ENCODE results near the gene SPRN. TPM values are rescaled to one million over a fixed set of nuclear protein-coding genes. Genes with fewer than 3 reads are reported as not detected.
"Not testable (repeated sequence)": the region's sequence is repeated elsewhere in the genome, so short reads cannot be mapped to it uniquely, and the experiment has no call there.

Gene SPRN
- total RNA-seq, 1 donor from 2014 or later, result not detected

- ATAC-seq (ENCODE audit: poor library complexity) (no peak), DNase-seq (no peak)
- intact Hi-C loops (cut with DNase I), result loop anchor here (10.0 kb wide), 1 partner anchor 154 kb away; no protein-coding TSS in a partner anchor
Measured at GRCh38 chr10:133420579-133420978, 3.8 kb downstream of the SPRN start.

- no peak for ATAC-seq (ENCODE audit: poor library complexity)
- intact Hi-C loops (cut with DNase I), result loop anchor here (10.0 kb wide), 1 partner anchor 155 kb away; no protein-coding TSS in a partner anchor
- no peak for DNase-seq
Measured at GRCh38 chr10:133420028-133420427, 4.4 kb downstream of the SPRN start.

GRCh38 chr10:133419211-133419950, 5.0 kb downstream of the SPRN start:
- DNase-seq (no peak), ATAC-seq (ENCODE audit: poor library complexity) (no peak)
- intact Hi-C loops (cut with DNase I), result no loop called here

GRCh38 chr10:133418289-133418993, 6.0 kb downstream of the SPRN start:
- intact Hi-C loops (cut with DNase I), result no loop called here
- DNase-seq (no peak), ATAC-seq (ENCODE audit: poor library complexity) (no peak)

- DNase-seq (no peak), ATAC-seq (ENCODE audit: poor library complexity) (no peak)
- intact Hi-C loops (cut with DNase I), result no loop called here
Measured at GRCh38 chr10:133415752-133416151, 8.7 kb downstream of the SPRN start.

GRCh38 chr10:133414401-133414800, 10.0 kb downstream of the SPRN start:
- DNase-seq; intact Hi-C loops (cut with DNase I); ATAC-seq (ENCODE audit: poor library complexity): not testable (repeated sequence)

GRCh38 chr10:133412381-133412711, 12.1 kb downstream of the SPRN start:
- no peak for DNase-seq

GRCh38 chr10:133411523-133412380, 12.7 kb downstream of the SPRN start:
- no peak for DNase-seq
- no peak for ATAC-seq (ENCODE audit: poor library complexity)
- intact Hi-C loops (cut with DNase I), result no loop called here

More at GRCh38 chr10:133412381-133412711, 12.1 kb downstream of the SPRN start:
- ATAC-seq (ENCODE audit: poor library complexity), result no peak
- intact Hi-C loops (cut with DNase I), result no loop called here

GRCh38 chr10:133405844-133406527, 18.4 kb downstream of the SPRN start:
- no peak for ATAC-seq (ENCODE audit: poor library complexity)
- intact Hi-C loops (cut with DNase I), result no loop called here
- no peak for DNase-seq

GRCh38 chr10:133405272-133405671, 19.2 kb downstream of the SPRN start:
- ATAC-seq (ENCODE audit: poor library complexity) (no peak), DNase-seq (no peak)
- intact Hi-C loops (cut with DNase I), result no loop called here

GRCh38 chr10:133403784-133404183, 20.6 kb downstream of the SPRN start:
- ATAC-seq (ENCODE audit: poor library complexity) (no peak), DNase-seq (no peak)
- intact Hi-C loops (cut with DNase I), result no loop called here

- ATAC-seq (ENCODE audit: poor library complexity) (no peak), DNase-seq (no peak)
- intact Hi-C loops (cut with DNase I), result no loop called here
Measured at GRCh38 chr10:133403359-133403758, 21.1 kb downstream of the SPRN start.

- no peak for ATAC-seq (ENCODE audit: poor library complexity)
Measured at GRCh38 chr10:133401981-133402725, 22.3 kb downstream of the SPRN start.

GRCh38 chr10:133401500-133401899, 22.9 kb downstream of the SPRN start:
- DNase-seq (no peak), ATAC-seq (ENCODE audit: poor library complexity) (no peak)
- intact Hi-C loops (cut with DNase I), result no loop called here

More at GRCh38 chr10:133401981-133402725, 22.3 kb downstream of the SPRN start:
- intact Hi-C loops (cut with DNase I), result no loop called here
- DNase-seq, result no peak

- no peak for ATAC-seq (ENCODE audit: poor library complexity)
Measured at GRCh38 chr10:133400624-133401424, 23.6 kb downstream of the SPRN start.

GRCh38 chr10:133399123-133399601, 25.3 kb downstream of the SPRN start:
- DNase-seq (no peak), ATAC-seq (ENCODE audit: poor library complexity) (no peak)
- intact Hi-C loops (cut with DNase I), result no loop called here

More at GRCh38 chr10:133400624-133401424, 23.6 kb downstream of the SPRN start:
- intact Hi-C loops (cut with DNase I), result no loop called here
- no peak for DNase-seq

GRCh38 chr10:133397938-133398337, 26.5 kb downstream of the SPRN start:
- ATAC-seq (ENCODE audit: poor library complexity) (no peak), DNase-seq (no peak)
- intact Hi-C loops (cut with DNase I), result no loop called here

Data from Right ventricle myocardium superior (tissue), 1 donor.